22Rv1 (cell line): Measurements from ENCODE around the gene ATP23.

ENCODE experiments used
- H3K27ac ChIP-seq: fragments of 450-650 bp; 2 replicates; pipeline ENCODE4 v1.5.1; 2017
- CTCF ChIP-seq: fragments of 450-650 bp; IDR thresholded peaks from 2 replicates; pipeline ENCODE4 v1.5.1; 2017; ENCODE audit warnings: mild to moderate bottlenecking
- ZFX ChIP-seq: fragments of 450-650 bp; IDR thresholded peaks from 2 replicates; pipeline ENCODE4 v1.6.1; 2017; ENCODE audit warnings: antibody characterized with exemption, borderline replicate concordance

Gene ATP23

GRCh38 chr12:57985685-57986084, 44.3 kb downstream of the ATP23 start:
- H3K27ac ChIP-seq, result no peak overlapping the region
- TF ChIP-seq CTCF, result no peak
- no peak for TF ChIP-seq ZFX

- TF ChIP-seq CTCF (no peak), ZFX (no peak)
These were observed 48.5 kb downstream of the ATP23 start for GRCh38 chr12:57989838-57990237.

GRCh38 chr12:57990241-57990883, 49.0 kb downstream of the ATP23 start:
- no peak overlapping the region for H3K27ac ChIP-seq
- TF ChIP-seq CTCF (no peak), ZFX (no peak)

More at GRCh38 chr12:57989838-57990237, 48.5 kb downstream of the ATP23 start:
- H3K27ac ChIP-seq, result no peak overlapping the region

GRCh38 chr12:57992001-57992400, 50.6 kb downstream of the ATP23 start:
- TF ChIP-seq ZFX (no peak), CTCF (no peak)

GRCh38 chr12:57993030-57993429, 51.7 kb downstream of the ATP23 start:
- H3K27ac ChIP-seq, result no peak overlapping the region

More at GRCh38 chr12:57992001-57992400, 50.6 kb downstream of the ATP23 start:
- H3K27ac ChIP-seq, result no peak overlapping the region

GRCh38 chr12:57993834-57994233, 52.5 kb downstream of the ATP23 start:
- TF ChIP-seq ZFX, result no peak

More at GRCh38 chr12:57993030-57993429, 51.7 kb downstream of the ATP23 start:
- peak; percentile 33; the same call in 1 of the 2 replicates for TF ChIP-seq CTCF
- TF ChIP-seq ZFX, result no peak

GRCh38 chr12:57996520-57996919, 55.2 kb downstream of the ATP23 start:
- no peak overlapping the region for H3K27ac ChIP-seq
- TF ChIP-seq CTCF (no peak), ZFX (no peak)

More at GRCh38 chr12:57993834-57994233, 52.5 kb downstream of the ATP23 start:
- no peak overlapping the region for H3K27ac ChIP-seq
